ENCODE data around the gene CALN1. TPM values are rescaled to one million over a fixed set of nuclear protein-coding genes. Genes with fewer than 3 reads are reported as not detected.

CALN1 gene
- total and polyA plus RNA-seq, 2 experiments from 2014 or later: 7.6 to 14.5 TPM

- TF ChIP-seq CTCF (conservative IDR thresholded peaks at IDR 0.05; ENCODE audit: low read depth in 2 of 2): no peak
- no peak for TF ChIP-seq ZNF331 (CRISPR knock-in tag; IDR thresholded peaks at IDR 0.05; ENCODE audit: low read depth)
- no peak for TF ChIP-seq EZH2phosphoT487 (IDR thresholded peaks at IDR 0.05; ENCODE audit: unreplicated experiment)
- TF ChIP-seq NANOG (IDR thresholded peaks at IDR 0.05; ENCODE audit: borderline replicate concordance): no peak
- TF ChIP-seq CREB1 (CRISPR knock-in tag; IDR thresholded peaks at IDR 0.05; ENCODE audit: low read depth): no peak
- TF ChIP-seq REST (IDR thresholded peaks at IDR 0.05; ENCODE audit: unreplicated experiment): no peak
- no peak for TF ChIP-seq STAT1 (IDR thresholded peaks at IDR 0.05; ENCODE audit: unreplicated experiment)
- no peak for TF ChIP-seq POLR2AphosphoS5 (IDR thresholded peaks at IDR 0.05; ENCODE audit: low read depth)
Observed at GRCh38 chr7:72063330-72063729, 348.8 kb downstream of the CALN1 start (continued).

GRCh38 chr7:72062666-72063065 is 349.5 kb downstream of the CALN1 start:
- no peak for ATAC-seq
- Mint-ChIP-seq H3K36me3 (ENCODE audit: low read depth) (peaks cover 12% of the 10 kb centered on the region; the same call in 2 of the 3 replicates), H3K4me1 (peaks cover 6% of the 10 kb centered on the region; the same call in 2 of the 3 replicates)
- TF ChIP-seq CREB1 (CRISPR knock-in tag; IDR thresholded peaks at IDR 0.05; ENCODE audit: low read depth) (no peak), REST (IDR thresholded peaks at IDR 0.05; ENCODE audit: unreplicated experiment) (no peak), EZH2phosphoT487 (IDR thresholded peaks at IDR 0.05; ENCODE audit: unreplicated experiment) (no peak), NANOG (IDR thresholded peaks at IDR 0.05; ENCODE audit: borderline replicate concordance) (no peak), ZNF462 (CRISPR knock-in tag; IDR thresholded peaks at IDR 0.05) (no peak), ZNF114 (CRISPR knock-in tag; IDR thresholded peaks at IDR 0.05) (no peak)

More at GRCh38 chr7:72062666-72063065, 349.5 kb downstream of the CALN1 start:
- no peaks in the 10 kb centered on the region for H3K79me2 ChIP-seq (replicated peaks; ENCODE audit: insufficient read depth)
- H3K27ac ChIP-seq (ENCODE audit: low read depth): no peak overlapping the region
- Mint-ChIP-seq H3K4me3 (no peak overlapping the region), H3K27ac (no peak overlapping the region), H3K9me3 (0 out of 3 replicates have a peak, but pooled peaks cover 3% of the 10 kb centered on the region), H3K27me3 (ENCODE audit: insufficient read depth, low read depth, poor library complexity) (peaks cover 4% of the 10 kb centered on the region)
- H4K20me1 ChIP-seq (replicated peaks; ENCODE audit: insufficient read depth): no peaks in the 10 kb centered on the region
- no peaks in the 10 kb centered on the region for H3K27me3 ChIP-seq (ENCODE audit: insufficient read depth)
- H3K4me1 ChIP-seq (ENCODE audit: insufficient read depth): no peaks in the 10 kb centered on the region; the same call in 1 of the 2 replicates
- no peak for DNase-seq (ENCODE audit: low spot score)
- no peaks in the 10 kb centered on the region for H3K36me3 ChIP-seq (ENCODE audit: insufficient read depth)
- H3F3A ChIP-seq (replicated peaks; ENCODE audit: low read depth): no peaks in the 10 kb centered on the region
- no peak overlapping the region for H2AFZ ChIP-seq
- H3K4me3 ChIP-seq: no peak overlapping the region
- H3K4me2 ChIP-seq: no peak overlapping the region
- H3K9me2 ChIP-seq (ENCODE audit: insufficient read depth): no peaks in the 10 kb centered on the region

All from GM23338 (cell line).